NCI-H2029 (cell line): Measurements from ENCODE around the gene PLD5.
"Not testable (repeated sequence)": the region's sequence is repeated elsewhere in the genome, so short reads cannot be mapped to it uniquely, and the experiment has no call there.

ENCODE experiments used
- DNase-seq: peaks from one replicate; lab custom pipeline; 2025; lab: John Stamatoyannopoulos, UW

The PLD5 gene

GRCh38 chr1:242489545-242489944 lies 35.0 kb downstream of the PLD5 start:
- DNase-seq = no peak

GRCh38 chr1:242477944-242478343 lies 46.6 kb downstream of the PLD5 start:
- no peak for DNase-seq

GRCh38 chr1:242470774-242471173 lies 53.7 kb downstream of the PLD5 start:
- no peak for DNase-seq

GRCh38 chr1:242468784-242469183 lies 55.7 kb downstream of the PLD5 start:
- DNase-seq = no peak

- no peak for DNase-seq
Observed at GRCh38 chr1:242467556-242468145, 56.8 kb downstream of the PLD5 start.

GRCh38 chr1:242462867-242463266 lies 61.6 kb downstream of the PLD5 start:
- DNase-seq = no peak

- not testable (repeated sequence) for DNase-seq
Observed at GRCh38 chr1:242459740-242460139, 64.8 kb downstream of the PLD5 start.

GRCh38 chr1:242456726-242457269 lies 67.7 kb downstream of the PLD5 start:
- no peak for DNase-seq

GRCh38 chr1:242455052-242455361 lies 69.5 kb downstream of the PLD5 start:
- no peak for DNase-seq

GRCh38 chr1:242454262-242455051 lies 70.0 kb downstream of the PLD5 start:
- DNase-seq = peak; percentile 3

GRCh38 chr1:242452573-242452972 lies 71.9 kb downstream of the PLD5 start:
- no peak for DNase-seq

GRCh38 chr1:242449661-242450060 lies 74.8 kb downstream of the PLD5 start:
- no peak for DNase-seq

GRCh38 chr1:242448910-242449645 lies 75.4 kb downstream of the PLD5 start:
- DNase-seq = no peak

GRCh38 chr1:242447689-242448088 lies 76.8 kb downstream of the PLD5 start:
- no peak for DNase-seq

- no peak for DNase-seq
Observed at GRCh38 chr1:242440757-242441156, 83.7 kb downstream of the PLD5 start.

- no peak for DNase-seq
Observed at GRCh38 chr1:242435200-242435599, 89.3 kb downstream of the PLD5 start.

GRCh38 chr1:242432491-242433095 lies 91.9 kb downstream of the PLD5 start:
- DNase-seq = no peak

GRCh38 chr1:242431786-242432185 lies 92.7 kb downstream of the PLD5 start:
- DNase-seq = no peak

- no peak for DNase-seq
Observed at GRCh38 chr1:242430956-242431355, 93.5 kb downstream of the PLD5 start.

- DNase-seq = no peak
Observed at GRCh38 chr1:242428399-242429190, 95.9 kb downstream of the PLD5 start.

- no peak for DNase-seq
Observed at GRCh38 chr1:242427519-242427918, 97.0 kb downstream of the PLD5 start.
